T47D (cell line): ENCODE measurements around the gene GRAMD1B.

ENCODE experiments used
- DNase-seq, 2 experiments: peaks; one replicate each; pipeline versions ENCODE4 v3.0.0 to v3.0.0-alpha.2; 2011 to 2012; ENCODE audit warnings: low read depth in 1 of 2, low spot score in 1 of 2
- JUND ChIP-seq: IDR thresholded peaks from 2 replicates; pipeline ENCODE4 v1.6.1; 2012; ENCODE audit warnings: low read depth
- in situ Hi-C: cut with HindIII; loops from 2 replicates; pipeline ENCODE4 v1.10.0; 2016; ENCODE audit warnings: low sequenced_read_pairs, low pct_unique_long_range_greater_than_20kb

The GRAMD1B gene

GRCh38 chr11:123429913-123430720 is at the start of gene GRAMD1B:
Gene GRAMD1B (plus strand): TSS chr11:123430269. CDS start chr11:123430793, 524 bp downstream.
- in situ Hi-C loops: no loop called here
- peak in 1 of 2 experiments; percentile 26 for DNase-seq
- TF ChIP-seq JUND: no peak

DNA sequence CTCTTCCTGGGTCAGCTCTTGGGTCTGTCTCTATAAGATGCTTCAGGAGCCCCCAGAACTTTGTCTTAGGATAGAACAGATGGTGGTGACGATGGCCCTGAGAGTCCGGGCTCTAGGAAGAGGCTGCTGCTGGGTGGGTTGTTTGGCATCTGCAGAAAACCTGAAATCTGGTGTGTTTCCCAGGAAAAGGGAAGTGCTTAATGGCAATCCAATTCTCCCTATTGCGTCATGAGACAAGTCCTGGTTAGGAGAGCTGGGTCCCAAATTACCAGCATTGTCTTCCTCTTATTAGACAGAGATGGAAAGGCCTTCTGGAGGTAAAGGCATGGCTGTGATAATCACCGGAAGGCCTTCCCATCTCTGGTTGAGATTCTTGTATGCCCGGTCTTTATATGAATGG is 48.9 kb upstream of the GRAMD1B start:
- TF ChIP-seq JUND: no peak
- DNase-seq: no peak
- in situ Hi-C loops: no loop called here

DNA sequence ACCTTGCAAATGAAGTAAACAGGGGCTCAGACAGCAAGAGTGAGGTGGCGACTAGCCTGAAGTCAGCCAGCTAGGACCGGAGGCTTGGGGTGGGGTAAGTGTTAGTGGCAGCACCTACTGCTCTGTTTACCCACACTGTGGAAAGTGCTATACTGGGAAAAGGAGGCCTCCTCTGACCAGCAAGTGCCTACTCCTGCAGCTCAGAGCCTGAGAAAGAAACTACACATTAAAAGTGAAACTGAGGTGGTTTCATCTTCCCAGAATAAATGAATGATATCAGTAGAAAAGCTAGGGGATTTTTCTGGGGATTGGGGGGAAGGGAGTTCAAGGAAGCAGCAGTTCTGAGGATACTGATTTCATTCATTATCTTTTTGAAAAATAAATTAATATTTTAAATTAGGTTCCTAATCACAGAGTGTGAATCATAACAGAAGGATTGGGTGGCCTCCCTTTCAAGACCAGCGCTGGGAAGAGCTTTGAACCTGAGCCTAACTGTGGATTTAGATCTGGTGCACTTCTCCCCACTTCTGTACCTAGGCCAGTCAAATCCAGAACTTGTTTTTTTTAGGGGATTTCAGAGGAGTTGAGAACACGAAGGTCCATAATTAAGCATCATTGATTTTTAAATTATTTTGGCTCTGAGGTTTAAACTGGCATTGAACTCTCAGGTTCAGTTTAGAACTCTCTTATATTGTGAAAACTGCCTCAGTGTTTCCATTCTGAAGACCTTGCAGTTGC is 48.1 kb upstream of the GRAMD1B start:
- TF ChIP-seq JUND: no peak
- in situ Hi-C loops: no loop called here
- DNase-seq: no peak

- no peak for TF ChIP-seq JUND
- in situ Hi-C loops: no loop called here
- DNase-seq: no peak
Measured at GRCh38 chr11:123382555-123383074, 47.5 kb upstream of the GRAMD1B start.

- in situ Hi-C loops: no loop called here
- no peak for TF ChIP-seq JUND
Measured at GRCh38 chr11:123384116-123384515, 46.0 kb upstream of the GRAMD1B start.

GRCh38 chr11:123386796-123387510 is 43.1 kb upstream of the GRAMD1B start:
- in situ Hi-C loops: no loop called here
- DNase-seq: no peak
- no peak for TF ChIP-seq JUND

More at GRCh38 chr11:123384116-123384515, 46.0 kb upstream of the GRAMD1B start:
- DNase-seq: no peak

DNA sequence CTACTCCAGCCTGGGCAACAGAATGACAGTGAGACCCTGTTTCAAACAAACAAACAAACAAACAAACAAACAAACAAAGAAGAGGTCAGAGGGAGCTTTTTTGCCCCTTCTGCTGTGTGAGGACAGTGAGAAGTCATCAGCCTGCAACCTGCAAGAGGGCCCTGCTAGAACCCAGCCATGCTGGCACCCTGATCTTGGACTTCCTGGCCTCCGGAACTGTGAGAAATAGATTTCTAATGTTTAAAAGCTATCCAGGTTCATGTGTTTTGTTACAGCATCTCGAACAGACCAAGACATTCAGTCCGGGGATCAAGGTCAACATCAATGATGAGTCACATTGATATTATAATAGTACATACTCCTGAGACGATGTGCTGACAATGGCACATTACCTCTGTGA is 41.4 kb upstream of the GRAMD1B start:
- in situ Hi-C loops: no loop called here
- DNase-seq: no peak

DNA sequence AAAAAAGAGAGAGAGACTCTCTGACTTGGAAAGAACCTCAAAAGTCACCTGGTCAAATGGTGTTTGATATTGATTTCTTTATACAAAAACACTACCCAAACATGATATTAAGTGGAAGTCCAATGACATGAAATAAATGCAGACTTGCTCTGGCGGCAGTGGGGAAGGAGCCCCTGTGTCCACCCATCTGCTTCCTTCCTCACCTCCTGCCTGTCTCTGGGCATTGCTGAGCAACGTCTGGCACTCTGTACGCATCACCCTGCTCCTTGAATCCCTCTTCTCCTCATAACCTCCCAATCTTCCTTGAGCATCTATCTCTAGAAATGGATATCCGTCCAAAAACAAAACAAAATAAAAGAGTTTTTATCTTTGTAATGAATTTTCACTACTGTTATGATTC is 39.9 kb upstream of the GRAMD1B start:
- in situ Hi-C loops: no loop called here
- DNase-seq: no peak
- TF ChIP-seq JUND: no peak

More for the DNA sequence above, 41.4 kb upstream of the GRAMD1B start:
- TF ChIP-seq JUND: no peak

DNA sequence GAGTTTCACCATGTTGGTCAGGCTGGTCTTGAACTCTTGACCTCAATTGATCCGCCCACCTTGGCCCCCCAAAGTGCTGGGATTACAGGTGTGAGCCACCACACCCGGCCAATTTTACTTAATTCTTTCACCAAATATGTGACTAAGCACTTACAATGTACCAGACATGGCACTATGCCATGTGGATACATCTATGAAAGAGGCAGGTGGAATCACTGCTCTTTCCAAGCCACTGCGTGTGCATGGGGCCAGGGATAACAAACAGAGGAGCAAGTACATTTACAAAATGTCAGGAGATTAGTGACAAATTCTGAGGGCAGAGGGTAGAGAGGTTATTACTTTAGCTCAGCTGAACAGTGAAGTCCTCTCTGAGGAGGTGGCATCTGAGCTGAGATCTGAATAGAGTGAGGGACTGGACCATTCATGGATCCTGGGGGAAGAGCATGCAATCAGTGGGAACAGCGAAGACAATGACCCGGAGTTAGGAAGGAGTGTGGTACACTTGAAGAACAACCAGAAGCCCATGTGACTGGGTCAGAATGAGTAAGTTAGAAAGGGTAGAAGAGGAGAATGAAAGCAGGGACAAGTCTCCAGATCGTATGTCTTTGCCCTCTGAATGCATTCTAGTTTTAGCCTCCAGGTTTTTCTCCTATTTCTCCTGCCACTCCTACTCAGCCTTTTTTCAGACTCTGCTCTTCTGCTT is 38.3 kb upstream of the GRAMD1B start:
- in situ Hi-C loops: no loop called here
- no peak for TF ChIP-seq JUND
- DNase-seq: no peak

- no peak for TF ChIP-seq JUND
- no peak for DNase-seq
- in situ Hi-C loops: no loop called here
Measured at GRCh38 chr11:123392431-123392830, 37.6 kb upstream of the GRAMD1B start.

GRCh38 chr11:123392844-123393243 is 37.2 kb upstream of the GRAMD1B start:
- in situ Hi-C loops: no loop called here

More at GRCh38 chr11:123392844-123393243, 37.2 kb upstream of the GRAMD1B start:
- TF ChIP-seq JUND: no peak
- DNase-seq: no peak
